DND-41 (cell line): ENCODE measurements around the gene DAB1.

Experiments
- CTCF ChIP-seq: IDR thresholded peaks from 2 replicates; pipeline ENCODE4 v1.5.1; 2012; ENCODE audit warnings: borderline replicate concordance, low read length, moderate library complexity, mild to moderate bottlenecking; ENCODE audit not compliant: poor library complexity, severe bottlenecking; ENCODE audit errors: extremely low read depth
- EZH2 ChIP-seq: IDR thresholded peaks from 3 replicates; pipeline ENCODE4 v1.6.1; 2012; ENCODE audit warnings: borderline replicate concordance, low read depth, mild to moderate bottlenecking, moderate library complexity, low read length, inconsistent platforms; ENCODE audit not compliant: severe bottlenecking

GRCh38 chr1:57464756-57465155, 40.9 kb upstream of the DAB1 start:
- TF ChIP-seq CTCF (no peak), EZH2 (no peak)
